HG03280 (cell line): ENCODE results near the gene OR8K3.

Experiments used
- ATAC-seq: cut with Tn5 transposase; IDR thresholded peaks from one replicate; pipeline ENCODE4 v1.9.1; 2021; ENCODE audit warnings: mild to moderate bottlenecking, moderate library complexity; ENCODE audit not compliant: unreplicated experiment

The OR8K3 gene

DNA sequence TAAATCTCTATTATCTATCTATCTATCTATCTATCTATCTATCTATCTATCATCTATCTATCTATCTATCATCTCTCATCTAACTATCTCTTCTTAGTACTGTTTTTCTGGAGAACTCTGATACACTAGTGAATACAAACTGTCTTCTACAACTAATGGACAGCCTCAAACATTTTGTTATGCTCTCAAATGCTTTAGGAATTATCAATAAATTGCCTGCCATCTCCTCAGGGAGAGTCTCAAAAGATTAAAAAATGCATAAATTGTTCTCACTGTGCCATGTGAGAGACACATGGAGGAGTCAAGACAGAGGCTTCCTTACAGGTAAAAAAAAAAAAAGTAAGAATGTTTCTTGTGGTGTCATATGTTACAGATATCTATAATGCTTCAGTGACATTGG is at the start of gene OR8K3:
OR8K3 (plus strand) TSS at position 301 of the 400 bp plus-strand sequence. CDS start 3,163 bp downstream, outside the sequence.
- ATAC-seq = no peak

- ATAC-seq = no peak
These were observed 43.9 kb upstream of the OR8K3 start for GRCh38 chr11:56271092-56271491.

- ATAC-seq = no peak
These were observed 41.1 kb upstream of the OR8K3 start, which contains the start of gene OR5T1 for GRCh38 chr11:56273854-56274253. OR5T1 (plus strand) TSS chr11:56274154; CDS start chr11:56275639, 1,485 bp downstream.

GRCh38 chr11:56292154-56292553 is 22.8 kb upstream of the OR8K3 start, which contains the start of gene OR8H1:
OR8H1 (minus strand) TSS chr11:56292254; CDS start chr11:56291062, 1,192 bp downstream.
- no peak for ATAC-seq

DNA sequence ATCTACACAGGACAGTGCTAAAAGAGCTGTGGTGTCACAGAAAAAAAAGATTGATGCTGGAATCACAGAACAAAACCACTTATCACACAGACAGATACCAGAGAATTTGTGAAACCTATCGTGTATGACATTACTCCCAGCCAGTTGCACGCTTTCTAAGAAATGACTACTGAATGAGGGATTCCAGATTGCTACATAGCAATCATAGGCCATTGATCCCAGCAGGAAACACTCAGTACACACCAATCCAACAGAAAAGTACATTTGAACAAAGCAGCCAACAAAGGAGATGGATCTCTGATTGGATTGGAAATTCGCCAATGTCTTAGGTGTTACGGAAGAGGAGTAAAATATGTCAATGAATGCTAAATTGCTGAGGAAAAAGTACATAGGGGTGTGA is 18.0 kb upstream of the OR8K3 start:
- no peak for ATAC-seq

GRCh38 chr11:56307836-56308235 is 7.1 kb upstream of the OR8K3 start:
- no peak for ATAC-seq

- no peak for ATAC-seq
These were observed 17.0 kb downstream of the OR8K3 start for GRCh38 chr11:56331861-56332491.

- no peak for ATAC-seq
These were observed 18.2 kb downstream of the OR8K3 start for GRCh38 chr11:56333156-56333555.

DNA sequence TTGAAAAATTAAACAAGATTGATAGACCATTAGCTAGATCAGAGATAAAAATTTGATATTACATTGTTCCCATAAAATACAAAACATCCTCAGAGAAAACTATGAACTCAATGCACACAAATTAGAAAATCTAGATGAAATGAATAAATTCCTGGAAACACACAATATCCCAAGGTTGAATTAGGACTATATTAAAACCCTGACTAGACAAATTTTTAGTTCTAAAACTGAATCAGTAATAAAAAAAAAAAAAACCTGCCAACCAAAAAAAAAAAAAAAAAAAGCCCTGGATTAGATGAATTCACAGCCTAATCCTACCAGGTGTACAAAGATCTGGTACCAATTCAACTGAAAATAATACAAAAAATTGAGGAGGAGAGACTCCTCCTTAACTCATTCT is 25.3 kb downstream of the OR8K3 start:
- no peak for ATAC-seq

DNA sequence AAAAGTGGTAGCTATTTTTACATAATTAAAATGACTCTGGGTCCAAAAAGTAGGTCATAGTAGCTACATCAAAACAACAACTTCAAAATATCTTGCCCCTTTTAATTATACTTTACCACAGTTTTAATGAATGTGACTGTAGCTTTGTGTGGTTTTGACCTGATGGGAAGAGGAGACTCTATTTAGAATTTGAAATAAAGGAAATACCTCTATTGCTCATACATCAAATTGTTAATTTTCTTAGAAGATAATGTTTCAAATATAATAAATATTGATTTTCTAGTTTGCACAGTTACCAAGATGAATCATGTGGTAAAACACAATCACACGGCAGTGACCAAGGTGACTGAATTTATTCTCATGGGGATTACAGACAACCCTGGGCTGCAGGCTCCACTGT is 30.8 kb downstream of the OR8K3 start, which contains the start of gene OR8K1:
OR8K1 (plus strand) TSS at position 301 of the 400 bp plus-strand sequence; CDS start at position 301, 0 bp downstream.
- no peak for ATAC-seq

DNA sequence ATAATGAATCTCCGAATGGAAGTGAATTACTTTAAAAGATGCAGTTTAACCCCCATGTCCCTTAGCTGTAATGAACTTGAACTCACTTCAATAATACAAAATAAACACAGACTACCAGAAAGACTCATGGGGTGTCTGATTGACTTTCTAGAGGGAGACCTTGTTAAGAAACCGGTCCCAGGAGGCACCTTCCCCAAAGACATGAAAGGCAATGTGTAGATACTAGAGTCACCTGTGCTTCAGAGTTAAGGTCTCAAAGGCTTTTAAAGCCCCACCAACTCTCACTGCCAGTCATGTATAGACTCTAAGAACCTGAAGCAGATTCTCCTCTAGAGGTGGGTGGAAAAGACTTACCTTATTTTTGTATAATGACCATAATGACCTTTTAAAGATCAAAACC is 39.0 kb downstream of the OR8K3 start, which contains the start of gene OR8J1:
OR8J1 (plus strand) TSS at position 301 of the 400 bp plus-strand sequence. CDS start 5,956 bp downstream, outside the sequence.
- no peak for ATAC-seq
